GM18907 (cell line): ENCODE data around the gene PCDHGB7.
"Not testable (repeated sequence)": the region's sequence is repeated elsewhere in the genome, so short reads cannot be mapped to it uniquely, and the experiment has no call there.

Source experiments
- ATAC-seq: cut with Tn5 transposase; IDR thresholded peaks from one replicate; pipeline ENCODE4 v1.9.1; 2021; ENCODE audit warnings: mild to moderate bottlenecking, moderate library complexity; ENCODE audit not compliant: unreplicated experiment

The PCDHGB7 gene

GRCh38 chr5:141417494-141418172 lies at the start of gene PCDHGB7:
TSS of gene PCDHGB7 (plus strand) at chr5:141417677. CDS start at chr5:141417860, 183 bp downstream.
- peak; percentile 79 for ATAC-seq

DNA sequence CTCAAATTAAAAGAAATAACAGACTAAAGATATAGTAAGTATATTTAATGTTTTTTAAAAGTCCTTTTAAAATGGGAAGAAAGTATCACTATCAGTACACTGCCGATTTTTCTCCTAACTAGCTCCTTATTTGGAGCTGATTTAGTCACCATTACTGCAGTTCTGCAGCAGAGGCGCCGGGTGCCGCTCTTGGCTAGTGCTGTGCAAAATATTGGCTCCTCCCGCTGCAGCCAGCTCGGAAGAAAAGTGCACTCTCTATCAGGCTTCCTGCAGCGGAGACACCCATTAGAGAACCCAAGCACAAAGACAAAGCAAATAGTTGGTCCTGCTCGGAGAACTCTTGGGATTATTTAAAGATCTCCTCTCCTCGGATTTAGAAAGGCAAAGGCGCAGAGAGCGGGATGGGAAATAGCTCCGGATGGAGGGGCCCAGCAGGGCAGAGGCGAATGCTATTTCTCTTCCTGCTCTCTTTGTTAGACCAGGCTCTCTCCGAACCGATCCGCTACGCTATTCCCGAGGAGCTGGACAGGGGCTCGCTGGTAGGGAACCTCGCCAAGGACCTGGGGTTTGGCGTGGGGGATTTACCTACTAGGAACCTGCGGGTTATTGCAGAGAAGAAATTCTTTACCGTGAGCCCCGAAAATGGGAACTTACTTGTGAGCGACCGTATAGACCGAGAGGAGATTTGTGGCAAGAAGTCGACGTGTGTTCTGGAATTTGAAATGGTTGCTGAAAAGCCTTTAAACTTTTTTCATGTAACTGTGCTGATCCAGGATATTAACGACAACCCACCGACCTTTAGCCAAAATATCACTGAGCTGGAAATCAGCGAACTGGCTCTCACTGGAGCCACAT lies 47.3 kb upstream of the PCDHGB7 start, which contains the start of gene PCDHGB3:
Gene PCDHGB3 (plus strand): TSS at position 249 of the 855 bp plus-strand sequence. CDS start 153 bp downstream, at position 402.
- peak; percentile 97 for ATAC-seq

DNA sequence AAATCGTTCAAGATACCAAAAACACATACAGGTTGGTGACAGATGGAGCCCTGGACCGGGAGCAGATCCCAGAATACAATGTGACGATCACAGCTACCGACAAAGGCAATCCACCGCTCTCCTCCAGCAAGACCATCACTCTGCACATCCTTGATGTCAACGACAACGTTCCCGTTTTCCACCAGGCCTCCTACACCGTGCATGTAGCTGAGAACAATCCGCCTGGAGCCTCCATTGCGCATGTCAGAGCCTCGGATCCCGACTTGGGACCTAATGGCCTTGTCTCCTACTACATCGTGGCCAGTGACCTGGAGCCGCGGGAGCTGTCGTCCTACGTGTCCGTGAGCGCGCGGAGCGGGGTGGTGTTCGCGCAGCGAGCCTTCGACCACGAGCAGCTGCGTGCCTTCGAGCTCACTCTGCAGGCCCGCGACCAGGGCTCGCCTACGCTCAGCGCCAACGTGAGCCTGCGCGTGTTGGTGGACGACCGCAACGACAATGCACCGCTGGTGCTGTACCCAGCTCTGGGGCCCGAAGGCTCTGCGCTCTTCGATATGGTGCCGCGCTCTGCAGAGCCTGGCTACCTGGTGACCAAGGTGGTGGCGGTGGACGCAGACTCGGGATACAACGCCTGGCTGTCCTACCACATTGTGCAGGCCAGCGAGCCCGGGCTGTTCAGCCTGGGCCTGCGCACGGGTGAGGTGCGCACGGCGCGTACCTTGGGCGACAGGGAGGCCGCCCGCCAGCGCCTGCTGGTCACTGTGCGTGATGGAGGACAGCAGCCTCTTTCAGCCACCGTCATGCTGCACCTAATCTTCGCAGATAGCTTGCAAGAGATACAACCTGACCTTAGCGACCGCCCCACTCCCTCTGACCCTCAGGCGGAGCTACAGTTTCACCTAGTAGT lies 45.7 kb upstream of the PCDHGB7 start:
- ATAC-seq, result no peak

DNA sequence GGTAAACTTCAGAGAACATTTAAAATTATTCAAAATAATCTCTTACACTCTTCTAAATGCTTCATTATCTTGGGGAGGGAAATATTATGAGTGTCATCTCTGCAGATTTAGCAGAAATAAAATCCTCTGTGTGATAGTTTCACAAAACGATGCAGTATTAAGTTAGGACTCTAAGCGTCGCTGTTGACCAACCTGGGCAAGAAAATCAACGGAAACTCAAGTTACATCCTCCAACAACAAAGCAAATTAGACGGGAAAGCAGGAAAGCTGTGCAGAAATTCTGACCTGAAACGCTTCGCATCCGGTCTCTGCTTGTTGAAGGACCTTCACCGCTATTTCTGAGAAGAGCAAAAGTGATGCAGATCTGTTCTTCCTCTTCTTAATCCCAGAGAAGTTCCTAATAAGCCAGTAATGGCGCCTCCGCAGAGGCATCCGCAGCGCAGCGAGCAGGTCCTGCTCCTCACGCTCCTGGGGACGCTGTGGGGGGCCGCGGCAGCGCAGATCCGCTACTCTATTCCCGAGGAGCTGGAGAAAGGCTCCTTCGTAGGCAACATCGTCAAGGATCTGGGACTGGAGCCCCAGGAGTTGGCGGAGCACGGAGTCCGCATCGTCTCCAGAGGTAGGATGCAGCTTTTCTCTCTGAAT lies 43.7 kb upstream of the PCDHGB7 start, which contains the start of gene PCDHGA6:
Gene PCDHGA6 (plus strand): TSS at position 219 of the 645 bp plus-strand sequence. CDS start 193 bp downstream, at position 412.
- ATAC-seq, result no peak

DNA sequence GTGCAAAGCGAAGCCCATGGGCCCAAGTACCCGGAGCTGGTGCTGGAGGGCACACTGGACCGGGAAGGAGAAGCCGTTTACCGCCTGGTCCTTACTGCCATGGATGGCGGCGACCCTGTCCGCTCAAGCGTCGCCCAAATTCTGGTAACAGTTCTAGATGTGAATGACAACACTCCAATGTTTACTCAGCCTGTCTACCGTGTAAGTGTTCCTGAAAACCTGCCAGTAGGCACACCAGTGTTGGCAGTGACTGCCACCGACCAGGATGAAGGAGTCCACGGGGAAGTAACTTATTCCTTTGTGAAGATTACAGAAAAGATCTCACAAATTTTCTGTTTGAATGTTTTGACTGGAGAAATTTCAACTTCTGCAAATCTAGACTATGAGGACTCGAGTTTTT lies 42.9 kb upstream of the PCDHGB7 start:
- no peak for ATAC-seq

- not testable (repeated sequence) for ATAC-seq
Measured at GRCh38 chr5:141375444-141376155, 41.9 kb upstream of the PCDHGB7 start.

DNA sequence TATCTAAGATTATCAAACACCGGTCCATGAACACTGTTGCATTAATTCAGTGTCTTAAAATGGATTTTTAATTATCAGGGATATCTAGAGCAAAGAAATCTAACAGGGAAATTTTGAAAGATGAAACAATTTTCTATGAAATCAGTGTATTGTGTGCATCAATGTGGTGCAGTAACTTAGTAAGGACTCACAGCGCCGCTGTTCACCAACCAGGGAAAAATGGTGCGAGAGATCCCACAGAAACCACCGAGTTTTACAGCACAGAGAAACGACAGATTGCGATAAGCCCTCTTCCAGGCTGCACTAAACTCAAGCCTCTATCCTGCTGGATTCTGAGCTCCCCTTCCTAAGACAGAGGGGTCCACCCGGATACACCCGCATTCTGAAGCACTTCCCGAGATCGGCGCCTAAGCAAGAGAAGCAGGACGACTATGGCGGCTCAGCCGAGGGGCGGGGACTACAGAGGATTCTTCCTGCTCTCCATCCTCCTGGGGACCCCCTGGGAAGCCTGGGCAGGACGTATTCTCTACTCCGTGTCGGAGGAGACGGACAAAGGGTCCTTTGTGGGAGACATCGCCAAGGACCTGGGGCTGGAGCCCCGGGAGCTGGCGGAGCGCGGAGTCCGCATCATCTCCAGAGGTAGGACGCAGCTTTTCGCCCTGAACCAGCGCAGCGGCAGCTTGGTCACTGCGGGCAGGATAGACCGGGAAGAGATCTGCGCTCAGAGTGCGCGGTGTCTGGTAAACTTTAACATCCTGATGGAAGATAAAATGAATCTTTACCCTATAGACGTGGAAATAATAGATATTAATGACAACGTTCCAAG lies 34.8 kb upstream of the PCDHGB7 start, which contains the start of gene PCDHGA7:
Gene PCDHGA7 (plus strand): TSS at position 274 of the 826 bp plus-strand sequence. CDS start 158 bp downstream, at position 432.
- ATAC-seq, result no peak

- ATAC-seq, result no peak
Measured at GRCh38 chr5:141383345-141383744, 34.1 kb upstream of the PCDHGB7 start.

- no peak for ATAC-seq
Measured at GRCh38 chr5:141384471-141385267, 32.8 kb upstream of the PCDHGB7 start.

DNA sequence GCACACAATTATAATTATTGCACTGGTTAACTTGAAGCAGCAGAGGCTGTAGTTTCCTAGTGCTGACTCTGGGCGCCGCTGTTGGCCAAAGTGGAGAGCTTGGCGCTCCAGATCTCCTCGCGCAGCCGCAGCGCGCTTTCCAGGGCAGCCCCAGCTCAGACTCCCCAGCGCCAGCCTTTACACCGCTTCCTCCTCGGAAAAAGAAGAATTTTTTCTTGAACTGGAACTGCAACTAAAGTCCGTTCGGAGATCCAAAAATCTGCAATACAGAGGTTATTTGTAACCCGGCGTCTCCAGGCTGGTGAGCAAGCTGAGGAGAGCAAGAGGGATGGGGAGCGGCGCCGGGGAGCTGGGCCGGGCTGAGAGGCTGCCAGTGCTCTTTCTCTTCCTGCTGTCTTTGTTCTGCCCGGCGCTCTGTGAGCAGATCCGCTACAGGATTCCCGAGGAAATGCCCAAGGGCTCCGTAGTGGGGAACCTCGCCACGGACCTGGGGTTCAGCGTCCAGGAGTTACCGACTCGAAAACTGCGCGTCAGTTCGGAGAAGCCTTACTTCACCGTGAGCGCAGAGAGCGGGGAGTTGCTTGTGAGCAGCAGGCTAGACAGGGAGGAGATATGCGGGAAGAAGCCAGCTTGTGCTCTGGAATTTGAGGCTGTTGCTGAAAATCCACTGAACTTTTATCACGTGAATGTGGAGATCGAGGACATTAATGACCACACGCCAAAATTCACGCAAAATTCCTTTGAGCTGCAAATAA lies 29.7 kb upstream of the PCDHGB7 start, which contains the start of gene PCDHGB4:
Gene PCDHGB4 (plus strand): TSS at position 142 of the 755 bp plus-strand sequence. CDS start 187 bp downstream, at position 329.
- not testable (repeated sequence) for ATAC-seq

DNA sequence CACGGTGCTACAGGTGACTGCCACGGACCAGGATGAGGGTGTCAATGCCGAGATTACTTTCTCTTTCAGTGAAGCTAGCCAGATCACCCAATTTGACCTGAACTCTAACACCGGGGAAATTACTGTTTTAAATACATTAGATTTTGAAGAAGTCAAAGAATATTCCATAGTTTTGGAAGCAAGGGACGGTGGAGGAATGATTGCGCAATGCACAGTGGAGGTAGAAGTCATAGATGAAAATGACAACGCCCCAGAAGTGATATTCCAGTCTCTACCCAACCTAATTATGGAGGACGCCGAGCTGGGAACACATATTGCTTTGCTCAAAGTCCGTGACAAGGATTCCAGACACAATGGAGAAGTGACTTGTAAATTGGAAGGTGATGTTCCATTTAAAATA lies 28.8 kb upstream of the PCDHGB7 start:
- ATAC-seq, result no peak

DNA sequence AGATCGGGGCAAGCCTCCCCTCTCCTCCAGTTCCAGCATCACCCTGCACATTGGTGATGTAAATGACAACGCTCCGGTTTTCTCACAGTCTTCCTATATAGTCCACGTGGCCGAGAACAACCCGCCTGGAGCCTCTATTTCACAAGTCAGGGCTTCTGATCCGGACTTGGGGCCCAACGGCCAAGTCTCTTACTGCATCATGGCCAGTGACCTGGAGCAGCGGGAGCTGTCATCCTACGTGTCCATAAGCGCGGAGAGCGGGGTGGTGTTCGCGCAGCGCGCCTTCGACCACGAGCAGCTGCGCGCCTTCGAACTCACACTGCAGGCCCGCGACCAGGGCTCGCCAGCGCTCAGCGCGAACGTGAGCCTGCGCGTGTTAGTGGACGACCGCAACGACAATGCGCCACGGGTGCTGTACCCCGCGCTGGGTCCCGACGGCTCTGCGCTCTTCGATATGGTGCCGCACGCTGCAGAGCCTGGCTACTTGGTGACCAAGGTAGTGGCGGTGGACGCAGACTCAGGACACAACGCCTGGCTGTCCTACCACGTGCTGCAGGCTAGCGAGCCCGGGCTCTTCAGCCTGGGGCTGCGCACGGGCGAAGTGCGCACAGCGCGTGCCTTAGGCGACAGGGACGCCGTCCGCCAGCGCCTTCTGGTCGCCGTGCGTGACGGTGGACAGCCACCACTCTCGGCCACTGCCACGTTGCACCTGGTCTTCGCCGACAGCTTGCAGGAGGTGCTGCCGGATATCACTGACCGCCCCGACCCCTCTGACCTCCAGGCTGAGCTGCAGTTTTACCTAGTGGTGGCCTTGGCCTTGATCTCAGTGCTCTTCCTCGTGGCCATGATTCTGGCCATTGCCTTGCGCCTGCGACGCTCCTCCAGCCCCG lies 28.1 kb upstream of the PCDHGB7 start:
- no peak for ATAC-seq

GRCh38 chr5:141392429-141393198 lies 24.9 kb upstream of the PCDHGB7 start, which contains the start of gene PCDHGA8:
TSS of gene PCDHGA8 (plus strand) at chr5:141392633. CDS start at chr5:141392814, 181 bp downstream.
- no peak for ATAC-seq

DNA sequence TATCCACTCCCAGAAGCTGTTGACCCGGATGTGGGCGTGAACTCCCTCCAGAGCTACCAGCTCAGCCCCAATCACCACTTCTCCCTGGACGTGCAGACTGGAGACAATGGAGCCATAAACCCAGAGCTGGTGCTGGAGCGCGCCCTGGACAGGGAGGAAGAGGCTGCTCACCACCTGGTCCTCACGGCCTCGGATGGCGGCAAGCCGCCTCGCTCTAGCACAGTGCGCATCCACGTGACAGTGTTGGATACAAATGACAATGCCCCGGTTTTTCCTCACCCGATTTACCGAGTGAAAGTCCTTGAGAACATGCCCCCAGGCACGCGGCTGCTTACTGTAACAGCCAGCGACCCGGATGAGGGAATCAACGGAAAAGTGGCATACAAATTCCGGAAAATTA lies 24.2 kb upstream of the PCDHGB7 start:
- ATAC-seq, result no peak
